ENCODE results near the gene PSORS1C1. TPM values are rescaled to one million over a fixed set of nuclear protein-coding genes. Genes with fewer than 3 reads are reported as not detected.

PSORS1C1 gene
- polyA plus RNA-seq, 1 donor (not counting 4 experiments of a cell fraction or from before 2014, with no cell fraction given), result 5.7 TPM

- FAIRE-seq, result no peak
These were observed 35.3 kb downstream of the PSORS1C1 start for GRCh38 chr6:31149827-31150447.

GRCh38 chr6:31152781-31153180 lies 38.2 kb downstream of the PSORS1C1 start:
- FAIRE-seq (no peak), DNase-seq (ENCODE audit: low read depth, low spot score) (no peak)
- TF ChIP-seq CTCF (optimal IDR thresholded peaks at IDR 0.05 in 1 of 3, IDR thresholded peaks at IDR 0.05 in 1 of 3, conservative IDR thresholded peaks at IDR 0.05 in 1 of 3; ENCODE audit: extremely low read depth in 1 of 3, insufficient read depth in 2 of 3, low read length in 3 of 3) (no peak), EZH2 (IDR thresholded peaks at IDR 0.05; ENCODE audit: low read length) (no peak)
- Histone ChIP-seq H3K4me3 (ENCODE audit: control insufficient read depth in 2 of 3, extremely low read depth in 1 of 3, insufficient read depth in 2 of 3, low read depth in 1 of 3, low read length in 3 of 3) (no peak overlapping the region), H3K4me1 (ENCODE audit: control insufficient read depth, extremely low read depth, insufficient read depth, low read length) (peaks cover 4% of the 10 kb centered on the region), H3K4me2 (ENCODE audit: control insufficient read depth, extremely low read depth, insufficient read depth, low read depth, low read length) (no peak overlapping the region), H3K27ac (ENCODE audit: control insufficient read depth, insufficient read depth, low read length) (no peak overlapping the region), H3K27me3 (ENCODE audit: control insufficient read depth, extremely low read depth, insufficient read depth, low read length) (no peaks in the 10 kb centered on the region), H3K79me2 (ENCODE audit: control insufficient read depth, insufficient read depth, low read length) (peaks cover 4% of the 10 kb centered on the region), H2AFZ (ENCODE audit: control insufficient read depth, low read length) (no peak overlapping the region), H3K9ac (ENCODE audit: control insufficient read depth, extremely low read depth, insufficient read depth, low read length) (no peak overlapping the region), H3K36me3 (ENCODE audit: control insufficient read depth in 2 of 2, extremely low read depth in 1 of 2, insufficient read depth in 2 of 2, low read length in 2 of 2) (peaks cover 0 to 2% of the 10 kb centered on the region in 2 experiments), H3K9me3 (ENCODE audit: control insufficient read depth, low read depth, low read length) (no peaks in the 10 kb centered on the region), H3K9me1 (ENCODE audit: control insufficient read depth, extremely low read depth, insufficient read depth, low read length) (no peaks in the 10 kb centered on the region), H4K20me1 (ENCODE audit: control insufficient read depth, extremely low read depth, insufficient read depth, low read length) (no peaks in the 10 kb centered on the region)
- dilution Hi-C loops (cut with MboI; ENCODE audit: extremely low pct_ligation_motif_present, low sequenced_read_pairs), result no loop called here

More at GRCh38 chr6:31149827-31150447, 35.3 kb downstream of the PSORS1C1 start:
- H3K9ac ChIP-seq (ENCODE audit: control insufficient read depth, extremely low read depth, insufficient read depth, low read length), result no peak overlapping the region
- DNase-seq (ENCODE audit: low read depth, low spot score), result no peak
- no peaks in the 10 kb centered on the region for H3K79me2 ChIP-seq (ENCODE audit: control insufficient read depth, insufficient read depth, low read length)
- dilution Hi-C loops (cut with MboI; ENCODE audit: extremely low pct_ligation_motif_present, low sequenced_read_pairs), result no loop called here
- H3K4me1 ChIP-seq (ENCODE audit: control insufficient read depth, extremely low read depth, insufficient read depth, low read length), result no peaks in the 10 kb centered on the region
- H3K9me1 ChIP-seq (ENCODE audit: control insufficient read depth, extremely low read depth, insufficient read depth, low read length), result no peaks in the 10 kb centered on the region
- no peaks in the 10 kb centered on the region for H3K9me3 ChIP-seq (ENCODE audit: control insufficient read depth, low read depth, low read length)
- no peak overlapping the region for H3K4me2 ChIP-seq (ENCODE audit: control insufficient read depth, extremely low read depth, insufficient read depth, low read depth, low read length)
- TF ChIP-seq EZH2 (IDR thresholded peaks at IDR 0.05; ENCODE audit: low read length) (no peak), CTCF (optimal IDR thresholded peaks at IDR 0.05 in 1 of 3, IDR thresholded peaks at IDR 0.05 in 1 of 3, conservative IDR thresholded peaks at IDR 0.05 in 1 of 3; ENCODE audit: extremely low read depth in 1 of 3, insufficient read depth in 2 of 3, low read length in 3 of 3) (no peak)
- no peak overlapping the region for H3K4me3 ChIP-seq (ENCODE audit: control insufficient read depth in 2 of 3, extremely low read depth in 1 of 3, insufficient read depth in 2 of 3, low read depth in 1 of 3, low read length in 3 of 3)
- H3K36me3 ChIP-seq (ENCODE audit: control insufficient read depth in 2 of 2, extremely low read depth in 1 of 2, insufficient read depth in 2 of 2, low read length in 2 of 2), result peaks cover 0 to 2% of the 10 kb centered on the region in 2 experiments
- no peak overlapping the region for H2AFZ ChIP-seq (ENCODE audit: control insufficient read depth, low read length)
- no peak overlapping the region for H3K27ac ChIP-seq (ENCODE audit: control insufficient read depth, insufficient read depth, low read length)
- H4K20me1 ChIP-seq (ENCODE audit: control insufficient read depth, extremely low read depth, insufficient read depth, low read length), result no peaks in the 10 kb centered on the region
- no peaks in the 10 kb centered on the region for H3K27me3 ChIP-seq (ENCODE audit: control insufficient read depth, extremely low read depth, insufficient read depth, low read length)

Data from keratinocyte (primary cell).